HepG2 (cell line): Measurements from ENCODE around the gene TMEM151A. TPM values are rescaled to one million over a fixed set of nuclear protein-coding genes. Genes with fewer than 3 reads are reported as not detected.

ENCODE experiments used
- ESRRA ChIP-seq: sonication (generic); formaldehyde crosslinking; IDR thresholded peaks from 2 replicates; pipeline ENCODE4 v1.5.1; 2020; ENCODE audit warnings: mild to moderate bottlenecking, low read depth, missing genetic modification reagents
- GFI1 ChIP-seq: sonication (generic); formaldehyde crosslinking; IDR thresholded peaks from 2 replicates; pipeline ENCODE4 v1.5.0; 2020; ENCODE audit warnings: missing genetic modification reagents, mild to moderate bottlenecking, borderline replicate concordance
- GLI4 ChIP-seq: sonication (generic); formaldehyde crosslinking; IDR thresholded peaks from 2 replicates; pipeline ENCODE4 v1.5.1; 2020; ENCODE audit warnings: missing genetic modification reagents, mild to moderate bottlenecking, moderate library complexity, borderline replicate concordance
- GTF2F1 ChIP-seq: fragments of 150-350 bp; IDR thresholded peaks from 2 replicates; pipeline ENCODE4 v1.6.1; 2014; ENCODE audit warnings: low read length
- HDAC1 ChIP-seq: sonication (generic); formaldehyde crosslinking; IDR thresholded peaks from 2 replicates; pipeline ENCODE4 v1.5.1; 2020; ENCODE audit warnings: mild to moderate bottlenecking, missing genetic modification reagents
- KAT7 ChIP-seq: IDR thresholded peaks from 2 replicates; pipeline ENCODE4 v1.6.1; 2018; ENCODE audit warnings: borderline replicate concordance, missing compliant biosample characterization
- MXD4 ChIP-seq: IDR thresholded peaks from 2 replicates; pipeline ENCODE4 v1.6.1; 2016; ENCODE audit warnings: mild to moderate bottlenecking, missing biosample characterization, missing genetic modification reagents
- MXI1 ChIP-seq: IDR thresholded peaks from 3 replicates; pipeline ENCODE4 v1.6.1; 2012; ENCODE audit warnings: low read depth, low read length, inconsistent platforms, borderline replicate concordance
- NR2F6 ChIP-seq, 2 experiments: IDR thresholded peaks; 2 replicates each; pipeline ENCODE4 v1.6.1; 2016; ENCODE audit warnings: antibody characterized with exemption in 1 of 2, mild to moderate bottlenecking in 1 of 2
- SETDB1 ChIP-seq: sonication (generic); formaldehyde crosslinking; IDR thresholded peaks from 2 replicates; pipeline ENCODE4 v1.5.1; 2020; ENCODE audit warnings: missing genetic modification reagents, mild to moderate bottlenecking, borderline replicate concordance
- SIX1 ChIP-seq: sonication (generic); formaldehyde crosslinking; IDR thresholded peaks from 2 replicates; pipeline ENCODE4 v1.4.0; 2020; ENCODE audit warnings: missing genetic modification reagents, borderline replicate concordance
- TGIF2 ChIP-seq: IDR thresholded peaks from 2 replicates; pipeline ENCODE4 v1.6.1; 2016; ENCODE audit warnings: control low read depth, missing compliant biosample characterization
- ZMYM3 ChIP-seq: sonication (generic); formaldehyde crosslinking; IDR thresholded peaks from 2 replicates; pipeline ENCODE4 v1.5.1; 2020; ENCODE audit warnings: mild to moderate bottlenecking, missing genetic modification reagents
- ZNF235 ChIP-seq: sonication (generic); formaldehyde crosslinking; IDR thresholded peaks from 2 replicates; pipeline ENCODE4 v1.8.1; 2023; ENCODE audit warnings: mild to moderate bottlenecking, missing genetic modification reagents, borderline replicate concordance
- ZNF251 ChIP-seq: sonication (generic); formaldehyde crosslinking; IDR thresholded peaks from 2 replicates; pipeline ENCODE4 v1.9.0; 2021; ENCODE audit warnings: mild to moderate bottlenecking, missing genetic modification reagents
- ZNF292 ChIP-seq: sonication (generic); formaldehyde crosslinking; IDR thresholded peaks from 2 replicates; pipeline ENCODE4 v1.8.1; 2022; ENCODE audit warnings: mild to moderate bottlenecking, low read depth, missing genetic modification reagents, borderline replicate concordance
- ZNF34 ChIP-seq: sonication (generic); formaldehyde crosslinking; IDR thresholded peaks from 2 replicates; pipeline ENCODE4 v1.4.0; 2020; ENCODE audit warnings: mild to moderate bottlenecking, missing genetic modification reagents, borderline replicate concordance
- ZNF367 ChIP-seq: sonication (generic); formaldehyde crosslinking; IDR thresholded peaks from 2 replicates; pipeline ENCODE4 v1.4.0; 2020; ENCODE audit warnings: missing genetic modification reagents, borderline replicate concordance
- ZNF44 ChIP-seq: sonication (generic); formaldehyde crosslinking; IDR thresholded peaks from 2 replicates; pipeline ENCODE4 v1.5.1; 2020; ENCODE audit warnings: mild to moderate bottlenecking, missing genetic modification reagents
- ZNF484 ChIP-seq: sonication (generic); formaldehyde crosslinking; IDR thresholded peaks from 2 replicates; pipeline ENCODE4 v1.5.1; 2020; ENCODE audit warnings: mild to moderate bottlenecking, low read depth, missing genetic modification reagents, borderline replicate concordance
- ZNF790 ChIP-seq: sonication (generic); formaldehyde crosslinking; IDR thresholded peaks from 2 replicates; pipeline ENCODE4 v1.8.0; 2022; ENCODE audit warnings: missing genetic modification reagents, mild to moderate bottlenecking, borderline replicate concordance
- polyA plus RNA-seq, 8 experiments: library from polyadenylated mRNA; depleted of rRNA in 3 of 8; stranded (reverse) in 7 of 8; unstranded in 1 of 8; fragments of >200 nt; fragmentation: Illumina TruSeq in 4 of 8; extraction: Trizol in 4 of 8; gene quantifications; 2 replicates each; pipeline versions ENCODE4 v1.2.1 to v1.2.3, GENCODE V29; 2011 to 2016; ENCODE audit warnings: low read depth in 4 of 8, missing spikeins in 1 of 8, mixed read lengths in 1 of 8; ENCODE audit not compliant: insufficient read depth in 1 of 8
- total RNA-seq, 5 experiments: library from RNA; depleted of rRNA; stranded (reverse); fragments of >200 nt; fragmentation: Illumina TruSeq; extraction: Trizol; gene quantifications; 2 replicates each; pipeline ENCODE4 v1.2.3, GENCODE V29; 2016; ENCODE audit warnings: low read depth in 1 of 5
- TF ChIP-seq, protein P1 (sequence below): IDR thresholded peaks from 2 replicates; pipeline ENCODE4 v1.6.1; 2018; ENCODE audit warnings: missing genetic modification reagents, mild to moderate bottlenecking, missing compliant biosample characterization
- TF ChIP-seq, protein P2 (sequence below): sonication (generic); formaldehyde crosslinking; IDR thresholded peaks from 2 replicates; pipeline ENCODE4 v1.8.0; 2022; ENCODE audit warnings: missing genetic modification reagents, mild to moderate bottlenecking, inconsistent platforms, borderline replicate concordance
- TF ChIP-seq, protein P3 (sequence below): IDR thresholded peaks from 2 replicates; pipeline ENCODE4 v1.6.1; 2016; ENCODE audit warnings: mild to moderate bottlenecking, missing biosample characterization, missing genetic modification reagents
- TF ChIP-seq, protein P4 (sequence below): IDR thresholded peaks from 2 replicates; pipeline ENCODE4 v1.6.1; 2016

TMEM151A gene
- total and polyA plus RNA-seq, 2 of the 13 experiments (the other 11 are each of a cell fraction or from before 2014, with no cell fraction given) = 0.18 to 0.33 TPM

DNA sequence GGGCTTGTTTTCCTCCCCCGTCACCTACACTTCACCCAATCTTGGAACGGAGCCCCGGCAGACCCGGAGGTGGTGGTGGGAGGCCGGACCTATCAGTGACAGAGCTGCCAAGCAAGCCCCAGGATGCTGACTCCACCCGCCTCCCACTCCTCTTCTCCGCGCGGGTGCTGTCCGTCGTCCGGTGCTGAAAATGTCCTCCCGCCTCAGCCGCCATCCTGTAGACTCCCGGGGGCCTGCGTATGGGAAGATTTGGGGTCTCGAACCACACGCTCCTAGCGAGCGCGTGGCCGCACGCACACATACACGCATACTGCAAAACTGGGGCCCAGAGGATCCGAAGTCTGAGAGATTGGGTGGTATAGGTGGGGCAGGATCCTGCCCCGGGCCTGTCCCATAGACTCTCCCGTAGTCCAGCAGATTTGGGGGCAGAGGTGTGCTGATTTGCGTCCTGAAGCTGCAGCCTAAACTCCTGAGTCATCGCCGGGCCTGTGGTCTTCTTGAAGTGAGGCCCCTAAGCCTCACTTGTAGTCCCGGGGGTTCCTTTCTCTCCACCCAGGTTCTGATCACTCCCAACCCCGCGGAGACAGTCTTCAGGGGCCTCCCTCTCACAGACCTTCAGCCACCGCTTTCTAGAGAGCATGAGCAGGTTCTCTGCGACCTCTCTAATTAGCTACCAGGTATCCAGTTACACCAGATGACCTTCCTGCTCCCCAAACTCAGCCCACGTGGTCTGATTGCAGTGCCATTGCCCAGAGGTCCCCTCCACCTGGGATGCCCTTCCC, 2.0 kb upstream of the TMEM151A start (continued):
- TF ChIP-seq TGIF2 (CRISPR knock-in tag) (peak; percentile 95), KAT7 (0 out of 2 replicates have a peak, but pooled peaks have one; percentile 34), ZNF34 (CRISPR knock-in tag) (0 out of 2 replicates have a peak, but pooled peaks have one; percentile 14), MXI1 (peak; percentile 92; the same call in 2 of the 3 replicates), HDAC1 (CRISPR knock-in tag) (peak; percentile 90), MXD4 (no peak; the same call in 1 of the 2 replicates), ZNF484 (peak; percentile 83; the same call in 1 of the 2 replicates), SETDB1 (CRISPR knock-in tag) (no peak), ZNF251 (CRISPR knock-in tag) (0 out of 2 replicates have a peak, but pooled peaks have one; percentile 32), GTF2F1 (no peak), NR2F6 (IDR thresholded peaks at IDR 0.05) (no peak), NR2F6 (CRISPR knock-in tag; IDR thresholded peaks at IDR 0.05) (peak; percentile 39; the same call in 1 of the 2 replicates), ZNF292 (CRISPR knock-in tag) (0 out of 2 replicates have a peak, but pooled peaks have one; percentile 36), ZNF367 (CRISPR knock-in tag) (peak; percentile 68; the same call in 1 of the 2 replicates), ZNF235 (CRISPR knock-in tag) (0 out of 2 replicates have a peak, but pooled peaks have one; percentile 78), SIX1 (CRISPR knock-in tag) (peak; percentile 82), ZNF790 (CRISPR knock-in tag) (peak; percentile 67; the same call in 1 of the 2 replicates), GLI4 (peak; percentile 61; the same call in 1 of the 2 replicates), ZMYM3 (CRISPR knock-in tag) (no peak; the same call in 1 of the 2 replicates), GFI1 (CRISPR knock-in tag) (peak; percentile 66; the same call in 1 of the 2 replicates), ESRRA (CRISPR knock-in tag) (peak; percentile 38; the same call in 1 of the 2 replicates), ZNF44 (0 out of 2 replicates have a peak, but pooled peaks have one; percentile 33)
- TF ChIP-seq, protein P1, sequence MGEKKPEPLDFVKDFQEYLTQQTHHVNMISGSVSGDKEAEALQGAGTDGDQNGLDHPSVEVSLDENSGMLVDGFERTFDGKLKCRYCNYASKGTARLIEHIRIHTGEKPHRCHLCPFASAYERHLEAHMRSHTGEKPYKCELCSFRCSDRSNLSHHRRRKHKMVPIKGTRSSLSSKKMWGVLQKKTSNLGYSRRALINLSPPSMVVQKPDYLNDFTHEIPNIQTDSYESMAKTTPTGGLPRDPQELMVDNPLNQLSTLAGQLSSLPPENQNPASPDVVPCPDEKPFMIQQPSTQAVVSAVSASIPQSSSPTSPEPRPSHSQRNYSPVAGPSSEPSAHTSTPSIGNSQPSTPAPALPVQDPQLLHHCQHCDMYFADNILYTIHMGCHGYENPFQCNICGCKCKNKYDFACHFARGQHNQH (CRISPR knock-in tag) = peak; percentile 22; the same call in 1 of the 2 replicates
- TF ChIP-seq, protein P2, sequence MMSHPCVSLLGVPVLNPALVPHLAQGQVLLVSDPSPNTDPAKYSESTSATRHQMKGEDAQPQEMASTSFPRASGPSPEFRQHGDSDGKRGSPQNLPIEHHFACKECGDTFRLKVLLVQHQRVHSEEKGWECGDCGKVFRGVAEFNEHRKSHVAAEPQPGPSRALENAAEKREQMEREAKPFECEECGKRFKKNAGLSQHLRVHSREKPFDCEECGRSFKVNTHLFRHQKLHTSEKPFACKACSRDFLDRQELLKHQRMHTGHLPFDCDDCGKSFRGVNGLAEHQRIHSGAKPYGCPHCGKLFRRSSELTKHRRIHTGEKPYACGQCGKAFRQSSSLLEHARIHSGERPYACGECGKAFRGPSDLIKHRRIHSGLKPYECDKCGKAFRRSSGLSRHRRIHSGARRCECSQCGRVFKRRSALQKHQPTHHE = no peak; the same call in 1 of the 2 replicates
- TF ChIP-seq, protein P3, sequence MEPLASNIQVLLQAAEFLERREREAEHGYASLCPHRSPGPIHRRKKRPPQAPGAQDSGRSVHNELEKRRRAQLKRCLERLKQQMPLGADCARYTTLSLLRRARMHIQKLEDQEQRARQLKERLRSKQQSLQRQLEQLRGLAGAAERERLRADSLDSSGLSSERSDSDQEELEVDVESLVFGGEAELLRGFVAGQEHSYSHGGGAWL = peak; percentile 82; the same call in 1 of the 2 replicates
- TF ChIP-seq, protein P4, sequence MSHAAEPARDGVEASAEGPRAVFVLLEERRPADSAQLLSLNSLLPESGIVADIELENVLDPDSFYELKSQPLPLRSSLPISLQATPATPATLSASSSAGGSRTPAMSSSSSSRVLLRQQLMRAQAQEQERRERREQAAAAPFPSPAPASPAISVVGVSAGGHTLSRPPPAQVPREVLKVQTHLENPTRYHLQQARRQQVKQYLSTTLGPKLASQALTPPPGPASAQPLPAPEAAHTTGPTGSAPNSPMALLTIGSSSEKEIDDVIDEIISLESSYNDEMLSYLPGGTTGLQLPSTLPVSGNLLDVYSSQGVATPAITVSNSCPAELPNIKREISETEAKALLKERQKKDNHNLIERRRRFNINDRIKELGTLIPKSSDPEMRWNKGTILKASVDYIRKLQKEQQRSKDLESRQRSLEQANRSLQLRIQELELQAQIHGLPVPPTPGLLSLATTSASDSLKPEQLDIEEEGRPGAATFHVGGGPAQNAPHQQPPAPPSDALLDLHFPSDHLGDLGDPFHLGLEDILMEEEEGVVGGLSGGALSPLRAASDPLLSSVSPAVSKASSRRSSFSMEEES (CRISPR knock-in tag) = peak; percentile 80
